GM12872 (cell line): ENCODE data around the gene SPSB4.

Source experiments
- CTCF ChIP-seq: IDR thresholded peaks from 3 replicates; pipeline ENCODE4 v1.5.1; 2011; ENCODE audit warnings: low read depth, mild to moderate bottlenecking, low read length, moderate library complexity; ENCODE audit not compliant: insufficient read depth

Gene SPSB4

GRCh38 chr3:141128126-141128777 lies 77.1 kb downstream of the SPSB4 start:
- no peak for TF ChIP-seq CTCF

GRCh38 chr3:141129049-141129448 lies 77.9 kb downstream of the SPSB4 start:
- no peak for TF ChIP-seq CTCF

GRCh38 chr3:141129541-141130011 lies 78.4 kb downstream of the SPSB4 start:
- TF ChIP-seq CTCF = no peak

GRCh38 chr3:141143517-141143916 lies 92.4 kb downstream of the SPSB4 start:
- TF ChIP-seq CTCF = no peak

GRCh38 chr3:141146979-141147470 lies 95.9 kb downstream of the SPSB4 start:
- no peak for TF ChIP-seq CTCF

GRCh38 chr3:141147657-141148056 lies 96.5 kb downstream of the SPSB4 start:
- no peak for TF ChIP-seq CTCF

GRCh38 chr3:141148169-141148568 lies 97.0 kb downstream of the SPSB4 start:
- TF ChIP-seq CTCF = no peak

- no peak for TF ChIP-seq CTCF
Observed at GRCh38 chr3:141148770-141149169, 97.6 kb downstream of the SPSB4 start.
